Measurements from ENCODE around the gene ARHGEF11. TPM values are rescaled to one million over a fixed set of nuclear protein-coding genes. Genes with fewer than 3 reads are reported as not detected.

The ARHGEF11 gene
- total RNA-seq, 1 donor from 2014 or later = 12.4 TPM

DNA sequence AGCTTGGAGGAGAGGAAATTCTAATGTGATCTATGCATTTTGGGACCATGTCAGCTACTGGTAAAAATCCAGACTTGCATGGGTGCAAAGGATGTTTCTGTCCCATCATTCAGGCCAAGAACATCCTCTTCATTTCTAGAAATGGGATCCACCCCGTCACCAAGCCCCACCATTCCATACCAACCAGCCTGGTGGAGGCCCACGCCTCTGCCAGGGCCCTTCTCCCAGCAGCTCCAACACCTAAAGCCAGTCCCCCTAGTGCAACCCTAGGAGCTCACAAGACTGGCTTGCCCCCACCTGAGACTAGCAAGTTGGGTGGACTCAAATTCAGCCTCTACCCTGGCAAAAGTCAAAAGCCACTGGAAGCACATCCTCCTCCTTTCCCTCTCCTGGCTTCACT lies 1.9 kb downstream of the ARHGEF11 start:
- Histone ChIP-seq H3K4me3 (ENCODE audit: low read depth, low read length) (peak overlapping the region; percentile 50), H3K36me3 (ENCODE audit: control insufficient read depth, insufficient read depth, low read length) (no peaks in the 10 kb centered on the region), H3K27me3 (ENCODE audit: control insufficient read depth, insufficient read depth, low read length) (no peaks in the 10 kb centered on the region)
- FAIRE-seq = no peak
- TF ChIP-seq, protein P1, sequence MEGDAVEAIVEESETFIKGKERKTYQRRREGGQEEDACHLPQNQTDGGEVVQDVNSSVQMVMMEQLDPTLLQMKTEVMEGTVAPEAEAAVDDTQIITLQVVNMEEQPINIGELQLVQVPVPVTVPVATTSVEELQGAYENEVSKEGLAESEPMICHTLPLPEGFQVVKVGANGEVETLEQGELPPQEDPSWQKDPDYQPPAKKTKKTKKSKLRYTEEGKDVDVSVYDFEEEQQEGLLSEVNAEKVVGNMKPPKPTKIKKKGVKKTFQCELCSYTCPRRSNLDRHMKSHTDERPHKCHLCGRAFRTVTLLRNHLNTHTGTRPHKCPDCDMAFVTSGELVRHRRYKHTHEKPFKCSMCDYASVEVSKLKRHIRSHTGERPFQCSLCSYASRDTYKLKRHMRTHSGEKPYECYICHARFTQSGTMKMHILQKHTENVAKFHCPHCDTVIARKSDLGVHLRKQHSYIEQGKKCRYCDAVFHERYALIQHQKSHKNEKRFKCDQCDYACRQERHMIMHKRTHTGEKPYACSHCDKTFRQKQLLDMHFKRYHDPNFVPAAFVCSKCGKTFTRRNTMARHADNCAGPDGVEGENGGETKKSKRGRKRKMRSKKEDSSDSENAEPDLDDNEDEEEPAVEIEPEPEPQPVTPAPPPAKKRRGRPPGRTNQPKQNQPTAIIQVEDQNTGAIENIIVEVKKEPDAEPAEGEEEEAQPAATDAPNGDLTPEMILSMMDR (IDR thresholded peaks at IDR 0.05; ENCODE audit: insufficient read depth, low read length, severe bottlenecking) = no peak
- DNase-seq (ENCODE audit: low read depth) = no peak

DNA sequence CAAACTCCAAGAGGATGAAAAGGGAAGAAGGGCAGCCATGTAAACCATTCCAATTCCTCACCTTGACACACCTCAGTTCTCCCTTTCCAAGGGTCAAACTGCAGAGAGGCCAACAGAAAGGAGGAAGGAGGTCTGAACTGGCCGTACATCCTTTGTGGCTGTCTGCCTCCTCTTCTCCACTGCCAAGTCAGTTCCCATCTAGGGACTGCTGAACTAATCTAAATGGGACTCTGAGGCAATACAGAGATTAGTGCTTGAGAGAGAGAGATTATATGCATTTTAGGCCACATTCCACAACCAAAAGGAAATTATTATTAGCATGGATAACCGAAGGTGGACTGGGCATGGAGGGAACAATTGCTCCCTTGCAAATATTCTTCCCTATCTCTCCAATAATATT lies 2.7 kb downstream of the ARHGEF11 start:
- TF ChIP-seq, protein P1 (IDR thresholded peaks at IDR 0.05; ENCODE audit: insufficient read depth, low read length, severe bottlenecking) = no peak
- Histone ChIP-seq H3K27me3 (ENCODE audit: control insufficient read depth, insufficient read depth, low read length) (no peaks in the 10 kb centered on the region), H3K4me3 (ENCODE audit: low read depth, low read length) (no peak overlapping the region), H3K36me3 (ENCODE audit: control insufficient read depth, insufficient read depth, low read length) (no peaks in the 10 kb centered on the region)
- no peak for DNase-seq (ENCODE audit: low read depth)
- FAIRE-seq = no peak

DNA sequence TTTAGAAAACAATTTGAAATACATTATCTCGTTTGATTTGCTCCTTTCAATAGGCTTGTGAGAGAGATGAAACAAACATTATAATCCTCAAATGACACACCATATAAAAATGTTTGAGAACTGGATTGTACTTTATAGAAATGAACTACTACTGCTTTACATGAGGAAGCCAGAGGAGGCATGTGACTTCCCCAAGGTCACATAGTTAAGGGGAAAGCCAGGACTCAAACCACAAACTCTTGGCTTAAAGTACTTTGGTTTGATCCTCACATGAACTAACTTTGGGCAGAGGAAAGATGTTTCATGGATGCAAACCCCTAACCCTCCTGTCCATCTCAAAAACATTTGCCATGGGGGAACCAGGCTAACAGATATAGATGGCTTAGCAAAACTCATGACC lies 4.7 kb downstream of the ARHGEF11 start:
- FAIRE-seq = no peak

DNA sequence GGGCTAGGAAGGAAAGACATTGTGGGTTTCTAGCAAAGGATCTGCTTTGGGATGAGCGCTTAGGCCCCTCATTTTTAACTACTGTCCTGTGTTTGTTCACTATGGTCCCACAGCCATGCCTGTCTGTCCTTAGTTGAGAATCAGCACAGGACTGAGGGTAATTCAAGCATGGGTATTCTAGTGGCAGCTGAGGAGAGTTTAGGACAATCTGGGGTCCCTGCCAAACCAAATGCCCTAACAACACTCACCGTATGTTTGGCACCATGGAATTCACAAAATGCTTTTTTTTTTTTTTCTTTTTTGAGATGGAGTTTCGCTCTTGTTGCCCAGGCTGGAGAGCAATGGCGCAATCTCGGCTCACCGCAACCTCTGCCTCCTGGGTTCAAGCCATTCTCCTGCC lies 10.4 kb downstream of the ARHGEF11 start:
- Histone ChIP-seq H3K4me3 (ENCODE audit: low read depth, low read length) (no peak overlapping the region), H3K27me3 (ENCODE audit: control insufficient read depth, insufficient read depth, low read length) (no peaks in the 10 kb centered on the region), H3K36me3 (ENCODE audit: control insufficient read depth, insufficient read depth, low read length) (no peaks in the 10 kb centered on the region)
- FAIRE-seq (no peak), DNase-seq (ENCODE audit: low read depth) (no peak)
- TF ChIP-seq, protein P1 (IDR thresholded peaks at IDR 0.05; ENCODE audit: insufficient read depth, low read length, severe bottlenecking) = no peak

More for the DNA sequence above, 4.7 kb downstream of the ARHGEF11 start:
- Histone ChIP-seq H3K36me3 (ENCODE audit: control insufficient read depth, insufficient read depth, low read length) (no peaks in the 10 kb centered on the region), H3K27me3 (ENCODE audit: control insufficient read depth, insufficient read depth, low read length) (no peaks in the 10 kb centered on the region), H3K4me3 (ENCODE audit: low read depth, low read length) (no peak overlapping the region)
- TF ChIP-seq, protein P1 (IDR thresholded peaks at IDR 0.05; ENCODE audit: insufficient read depth, low read length, severe bottlenecking) = no peak
- DNase-seq (ENCODE audit: low read depth) = no peak

DNA sequence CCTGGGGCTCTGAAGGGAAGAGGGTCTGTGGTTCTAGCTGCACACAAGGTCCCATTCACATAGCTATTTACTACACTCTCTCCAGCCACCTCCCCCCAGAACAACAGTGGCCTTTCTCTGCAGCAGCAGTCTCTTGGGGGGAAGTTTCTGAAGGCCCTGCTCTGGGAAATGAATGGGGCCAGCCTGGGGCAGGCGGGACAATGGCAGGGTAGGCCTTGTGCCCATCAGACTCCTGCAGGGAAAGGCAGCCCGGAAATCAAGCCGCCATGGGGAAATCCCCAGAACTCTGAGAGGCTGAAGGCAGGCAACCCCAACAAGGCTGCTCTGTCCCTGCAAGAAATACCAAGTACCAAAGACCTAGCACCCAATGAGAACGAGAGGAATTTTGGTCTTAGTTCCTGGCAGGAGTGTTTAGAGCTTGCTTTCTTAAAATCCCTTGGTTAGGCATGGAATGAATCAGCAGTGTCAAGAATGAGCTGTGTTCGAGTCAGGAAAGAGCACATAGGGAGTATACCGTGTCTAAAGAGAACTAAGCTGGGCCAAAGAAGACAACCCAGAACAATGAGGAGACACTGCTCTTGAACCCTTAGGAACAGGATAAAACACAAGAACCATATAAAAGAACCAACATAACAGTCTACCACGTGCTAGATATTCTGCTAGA lies 11.3 kb downstream of the ARHGEF11 start:
- Histone ChIP-seq H3K4me3 (ENCODE audit: low read depth, low read length) (no peak overlapping the region), H3K27me3 (ENCODE audit: control insufficient read depth, insufficient read depth, low read length) (no peaks in the 10 kb centered on the region), H3K36me3 (ENCODE audit: control insufficient read depth, insufficient read depth, low read length) (no peaks in the 10 kb centered on the region)
- TF ChIP-seq, protein P1 (IDR thresholded peaks at IDR 0.05; ENCODE audit: insufficient read depth, low read length, severe bottlenecking) = no peak
- FAIRE-seq = no peak
- peak; percentile 59 for DNase-seq (ENCODE audit: low read depth)

DNA sequence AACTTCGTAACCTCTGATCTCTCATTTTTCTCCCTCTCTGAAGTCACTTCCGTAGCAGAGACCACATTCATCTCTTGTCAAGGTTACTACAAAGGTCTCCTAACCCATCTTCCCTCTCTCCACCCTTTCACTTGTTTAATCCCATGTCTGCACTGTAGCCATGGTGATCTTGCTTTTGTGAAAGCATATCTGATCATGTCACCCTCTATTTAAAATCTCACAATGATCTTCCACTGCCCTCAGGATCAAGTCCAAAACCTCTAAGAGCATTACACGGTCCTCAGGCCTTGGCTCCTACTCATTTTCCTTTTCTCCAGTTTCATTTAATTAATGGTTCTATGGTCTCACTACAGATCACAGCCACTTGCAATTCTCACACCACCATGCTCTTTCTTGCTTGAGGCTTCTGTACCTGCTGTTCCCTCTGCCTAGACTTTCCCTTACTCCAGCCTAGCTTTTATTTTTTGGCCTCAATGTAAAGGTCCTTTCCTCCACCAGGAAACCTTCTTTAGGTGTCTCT lies 12.1 kb downstream of the ARHGEF11 start:
- H3K27me3 ChIP-seq (ENCODE audit: control insufficient read depth, insufficient read depth, low read length) = no peaks in the 10 kb centered on the region
- DNase-seq (ENCODE audit: low read depth) (no peak), FAIRE-seq (peak; percentile 18)
- TF ChIP-seq, protein P1 (IDR thresholded peaks at IDR 0.05; ENCODE audit: insufficient read depth, low read length, severe bottlenecking) = no peak
- H3K36me3 ChIP-seq (ENCODE audit: control insufficient read depth, insufficient read depth, low read length) = no peaks in the 10 kb centered on the region
- no peak overlapping the region for H3K4me3 ChIP-seq (ENCODE audit: low read depth, low read length)
